BJ (cell line): Measurements from ENCODE around the gene BCAT1. TPM values are rescaled to one million over a fixed set of nuclear protein-coding genes. Genes with fewer than 3 reads are reported as not detected.
"Not testable (repeated sequence)": the region's sequence is repeated elsewhere in the genome, so short reads cannot be mapped to it uniquely, and the experiment has no call there.

Experiments
- CTCF ChIA-PET: fragments of 350-600 bp; formaldehyde crosslinking; extraction: SDS; loops from one replicate; lab custom pipeline; 2021; ENCODE audit warnings: antibody characterized with exemption, inconsistent platforms; lab: Yijun Ruan, JAX
- POLR2A ChIA-PET: fragments of 300-600 bp; sonication (Branson Sonifier 250); formaldehyde crosslinking; extraction: SDS; loops from one replicate; lab custom pipeline; 2021; ENCODE audit warnings: antibody characterized with exemption; lab: Charles Lee
- DNase-seq: peaks from one replicate; pipeline ENCODE4 v3.0.0-alpha.2; 2011; ENCODE audit warnings: low read depth
- H3K27me3 ChIP-seq: 2 replicates; pipeline ENCODE4 v1.6.0; 2011; ENCODE audit warnings: low read length; ENCODE audit not compliant: control insufficient read depth, insufficient read depth
- H3K36me3 ChIP-seq: 2 replicates; pipeline ENCODE4 v1.5.1; 2011; ENCODE audit warnings: low read length; ENCODE audit not compliant: control insufficient read depth, insufficient read depth
- H3K4me3 ChIP-seq: 2 replicates; pipeline ENCODE4 v1.5.1; 2011; ENCODE audit warnings: low read depth, mild to moderate bottlenecking, control low read depth, low read length
- CTCF ChIP-seq: IDR thresholded peaks from 2 replicates; pipeline ENCODE4 v1.5.1; 2011; ENCODE audit warnings: low read depth, mild to moderate bottlenecking, control low read depth, inconsistent platforms, low read length, moderate library complexity; ENCODE audit not compliant: insufficient read depth
- polyA plus RNA-seq: library from polyadenylated mRNA; depleted of rRNA; stranded (reverse); fragments of >200 nt; gene quantifications from 2 replicates; pipeline ENCODE4 v1.2.3, GENCODE V29; 2011

BCAT1 gene
- polyA plus RNA-seq, 1 experiment: 13.2 TPM

GRCh38 chr12:24875014-24875413 is 73.9 kb downstream of the BCAT1 start:
- ChIA-PET CTCF (no interaction called here), POLR2A (no interaction called here)
- Histone ChIP-seq H3K27me3 (no peaks in the 10 kb centered on the region), H3K4me3 (no peak overlapping the region), H3K36me3 (peaks cover 5% of the 10 kb centered on the region; the same call in 1 of the 2 replicates)
- no peak for DNase-seq
- no peak for TF ChIP-seq CTCF

- no peak for TF ChIP-seq CTCF
- ChIA-PET CTCF (interaction anchor here (1.0 kb wide), 1 partner anchor 23 kb away, joined by 3 read pairs; no protein-coding TSS in a partner anchor), POLR2A (no interaction called here)
- no peak for DNase-seq
- H3K36me3 ChIP-seq: peaks cover 7% of the 10 kb centered on the region
- H3K4me3 ChIP-seq: no peak overlapping the region
- H3K27me3 ChIP-seq: no peaks in the 10 kb centered on the region
Observed at GRCh38 chr12:24872211-24872610, 76.7 kb downstream of the BCAT1 start.

GRCh38 chr12:24866139-24866538 is 82.8 kb downstream of the BCAT1 start:
- H3K27me3 ChIP-seq, H3K4me3 ChIP-seq, CTCF ChIA-PET, POLR2A ChIA-PET, H3K36me3 ChIP-seq, DNase-seq: not testable (repeated sequence)

- ChIA-PET POLR2A (no interaction called here), CTCF (no interaction called here)
- H3K27me3 ChIP-seq: no peaks in the 10 kb centered on the region
- peaks cover 7% of the 10 kb centered on the region for H3K36me3 ChIP-seq
- DNase-seq: no peak
- no peak overlapping the region for H3K4me3 ChIP-seq
- no peak for TF ChIP-seq CTCF
Observed at GRCh38 chr12:24864796-24865125, 84.1 kb downstream of the BCAT1 start.

- POLR2A ChIA-PET: no interaction called here
- H3K27me3 ChIP-seq: no peaks in the 10 kb centered on the region
- no peak for TF ChIP-seq CTCF
- H3K36me3 ChIP-seq: peaks cover 4% of the 10 kb centered on the region
- H3K4me3 ChIP-seq: no peak overlapping the region
- DNase-seq: no peak
- CTCF ChIA-PET: no interaction called here
Observed at GRCh38 chr12:24861766-24862540, 86.9 kb downstream of the BCAT1 start.

GRCh38 chr12:24860546-24860945 is 88.4 kb downstream of the BCAT1 start:
- Histone ChIP-seq H3K4me3 (no peak overlapping the region), H3K27me3 (no peaks in the 10 kb centered on the region), H3K36me3 (peaks cover 3% of the 10 kb centered on the region)
- ChIA-PET POLR2A (no interaction called here), CTCF (interaction anchor here (1.4 kb wide), 1 partner anchor 43 kb away, joined by 3 read pairs; no protein-coding TSS in a partner anchor)
- DNase-seq: no peak
- TF ChIP-seq CTCF: no peak
